ENCODE measurements around the gene RAPGEF6. TPM values are rescaled to one million over a fixed set of nuclear protein-coding genes. Genes with fewer than 3 reads are reported as not detected.

Gene RAPGEF6
- total RNA-seq, 1 experiment from 2014 or later, result 17.4 TPM

GRCh38 chr5:131423056-131423455, 212.0 kb downstream of the RAPGEF6 start:
- peak in 1 of 2 experiments; percentile 19 for DNase-seq
- no peaks in the 10 kb centered on the region for H3K9me3 Mint-ChIP-seq (ENCODE audit: unreplicated experiment)
- no peaks in the 10 kb centered on the region for H3K4me1 Mint-ChIP-seq (ENCODE audit: low read depth, unreplicated experiment)
- peak; percentile 29 to 51 for TF ChIP-seq CTCF (IDR thresholded peaks at IDR 0.05; ENCODE audit: insufficient read depth in 1 of 2, low read depth in 1 of 2, low read length in 1 of 2, severe bottlenecking in 1 of 2, unreplicated experiment in 1 of 2)
- ChIA-PET POLR2A (no interaction called here), CTCF (interaction anchor here (1.1 to 1.2 kb wide), 2 partner anchors 166 to 585 kb away, joined by 3 to 4 read pairs; no protein-coding TSS in a partner anchor)
- peaks cover 22% of the 10 kb centered on the region for H3K36me3 Mint-ChIP-seq (ENCODE audit: insufficient read depth, unreplicated experiment)
- no peaks in the 10 kb centered on the region for H3K27me3 Mint-ChIP-seq (ENCODE audit: insufficient read depth, unreplicated experiment)
- Histone ChIP-seq H3K4me3 (ENCODE audit: low read depth, low read length) (no peak overlapping the region), H3K27me3 (replicated peaks; ENCODE audit: control insufficient read depth, insufficient read depth, low read length) (no peaks in the 10 kb centered on the region), H3K4me1 (no peaks in the 10 kb centered on the region), H3K36me3 (ENCODE audit: control insufficient read depth, insufficient read depth, low read length) (no peaks in the 10 kb centered on the region), H3K9me3 (no peaks in the 10 kb centered on the region)
- H3K27ac Mint-ChIP-seq (ENCODE audit: unreplicated experiment), result no peak overlapping the region
- no peak overlapping the region for H3K4me3 Mint-ChIP-seq (ENCODE audit: unreplicated experiment)
- intact Hi-C loops (cut with micrococcal nuclease; ENCODE audit: unreplicated experiment), result loop anchor here (1.0 to 10.0 kb wide), 3 partner anchors 166 to 639 kb away; partner anchors contain the start of gene IL3
- no TSS peak for BruUV-seq (replicated peaks)

- Histone ChIP-seq H3K9me3 (no peaks in the 10 kb centered on the region), H3K27me3 (replicated peaks; ENCODE audit: control insufficient read depth, insufficient read depth, low read length) (no peaks in the 10 kb centered on the region), H3K4me1 (no peaks in the 10 kb centered on the region), H3K4me3 (ENCODE audit: low read depth, low read length) (no peak overlapping the region), H3K36me3 (ENCODE audit: control insufficient read depth, insufficient read depth, low read length) (no peaks in the 10 kb centered on the region)
- ChIA-PET CTCF (no interaction called here), POLR2A (no interaction called here)
- Mint-ChIP-seq H3K36me3 (ENCODE audit: insufficient read depth, unreplicated experiment) (peaks cover 13% of the 10 kb centered on the region), H3K27me3 (ENCODE audit: insufficient read depth, unreplicated experiment) (no peaks in the 10 kb centered on the region), H3K9me3 (ENCODE audit: unreplicated experiment) (no peaks in the 10 kb centered on the region), H3K27ac (ENCODE audit: unreplicated experiment) (no peak overlapping the region), H3K4me3 (ENCODE audit: unreplicated experiment) (no peak overlapping the region), H3K4me1 (ENCODE audit: low read depth, unreplicated experiment) (no peaks in the 10 kb centered on the region)
- intact Hi-C loops (cut with micrococcal nuclease; ENCODE audit: unreplicated experiment), result loop anchor here (5.0 to 10.0 kb wide), 3 partner anchors 308 to 642 kb away; partner anchors contain the start of gene IL3
- DNase-seq, result no peak
- no TSS peak for BruUV-seq (replicated peaks)
- TF ChIP-seq CTCF (IDR thresholded peaks at IDR 0.05; ENCODE audit: insufficient read depth in 1 of 2, low read depth in 1 of 2, low read length in 1 of 2, severe bottlenecking in 1 of 2, unreplicated experiment in 1 of 2), result no peak
Observed at GRCh38 chr5:131419877-131420276, 215.2 kb downstream of the RAPGEF6 start.

- Histone ChIP-seq H3K9me3 (no peaks in the 10 kb centered on the region), H3K36me3 (ENCODE audit: control insufficient read depth, insufficient read depth, low read length) (no peaks in the 10 kb centered on the region; the same call in 1 of the 2 replicates), H3K4me3 (ENCODE audit: low read depth, low read length) (no peak overlapping the region), H3K27me3 (replicated peaks; ENCODE audit: control insufficient read depth, insufficient read depth, low read length) (no peaks in the 10 kb centered on the region), H3K4me1 (no peaks in the 10 kb centered on the region)
- H3K36me3 Mint-ChIP-seq (ENCODE audit: insufficient read depth, unreplicated experiment), result peaks cover 13% of the 10 kb centered on the region
- POLR2A ChIA-PET, result interaction anchor here (0.7 kb wide), 1 partner anchor 10 kb away, joined by 5 read pairs; no protein-coding TSS in a partner anchor
- H3K27me3 Mint-ChIP-seq (ENCODE audit: insufficient read depth, unreplicated experiment), result no peaks in the 10 kb centered on the region
- CTCF ChIA-PET, result no interaction called here
- H3K4me3 Mint-ChIP-seq (ENCODE audit: unreplicated experiment), result no peak overlapping the region
- intact Hi-C loops (cut with micrococcal nuclease; ENCODE audit: unreplicated experiment), result loop anchor here (5.0 kb wide), 1 partner anchor 307 kb away; no protein-coding TSS in a partner anchor
- no TSS peak for BruUV-seq (replicated peaks)
- no peaks in the 10 kb centered on the region for H3K4me1 Mint-ChIP-seq (ENCODE audit: low read depth, unreplicated experiment)
- no peaks in the 10 kb centered on the region for H3K9me3 Mint-ChIP-seq (ENCODE audit: unreplicated experiment)
- no peak for DNase-seq
- H3K27ac Mint-ChIP-seq (ENCODE audit: unreplicated experiment), result no peak overlapping the region
- TF ChIP-seq CTCF (IDR thresholded peaks at IDR 0.05; ENCODE audit: insufficient read depth in 1 of 2, low read depth in 1 of 2, low read length in 1 of 2, severe bottlenecking in 1 of 2, unreplicated experiment in 1 of 2), result no peak
Observed at GRCh38 chr5:131418846-131419245, 216.2 kb downstream of the RAPGEF6 start.
